ENCODE measurements around the gene KAT8. TPM values are rescaled to one million over a fixed set of nuclear protein-coding genes. Genes with fewer than 3 reads are reported as not detected.

KAT8 gene
- total RNA-seq: 37.2 and 39.0 TPM in 2 replicates

DNA sequence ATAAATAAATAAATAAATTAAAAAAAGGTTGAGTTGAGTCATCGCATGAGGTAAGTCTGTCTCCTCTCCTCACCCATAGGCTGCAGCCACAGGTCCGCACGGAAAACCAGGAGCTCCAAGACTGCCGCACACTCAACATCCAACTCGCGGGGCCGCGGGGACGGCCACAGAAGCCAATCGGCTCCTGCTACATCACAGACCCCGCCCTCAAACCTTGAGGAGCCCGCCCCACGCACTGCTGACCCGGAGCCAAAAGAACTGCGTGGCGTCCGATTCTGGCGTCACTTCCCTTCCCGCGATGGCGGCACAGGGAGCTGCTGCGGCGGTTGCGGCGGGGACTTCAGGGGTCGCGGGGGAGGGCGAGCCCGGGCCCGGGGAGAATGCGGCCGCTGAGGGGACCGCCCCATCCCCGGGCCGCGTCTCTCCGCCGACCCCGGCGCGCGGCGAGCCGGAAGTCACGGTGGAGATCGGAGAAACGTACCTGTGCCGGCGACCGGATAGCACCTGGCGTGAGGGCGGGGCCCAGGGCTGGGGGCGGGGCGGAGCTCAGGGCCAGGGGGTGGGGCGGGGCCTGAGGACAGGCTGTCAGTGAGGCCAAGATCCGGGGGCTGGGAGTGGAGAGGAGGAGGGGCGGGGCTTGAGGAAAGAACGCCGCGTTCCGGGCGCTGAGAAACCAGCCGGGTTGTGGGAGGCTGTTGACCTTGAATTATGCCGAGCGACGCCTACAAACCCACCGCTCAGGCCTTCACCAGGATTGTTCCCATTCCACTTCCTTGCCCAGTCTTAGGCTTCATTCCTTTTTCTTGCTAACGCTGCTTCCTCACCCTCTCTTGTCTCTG lies at the start of gene KAT8:
KAT8 (plus strand) TSS at position 281 of the 839 bp plus-strand sequence; CDS start at position 299, 18 bp downstream.

DNA sequence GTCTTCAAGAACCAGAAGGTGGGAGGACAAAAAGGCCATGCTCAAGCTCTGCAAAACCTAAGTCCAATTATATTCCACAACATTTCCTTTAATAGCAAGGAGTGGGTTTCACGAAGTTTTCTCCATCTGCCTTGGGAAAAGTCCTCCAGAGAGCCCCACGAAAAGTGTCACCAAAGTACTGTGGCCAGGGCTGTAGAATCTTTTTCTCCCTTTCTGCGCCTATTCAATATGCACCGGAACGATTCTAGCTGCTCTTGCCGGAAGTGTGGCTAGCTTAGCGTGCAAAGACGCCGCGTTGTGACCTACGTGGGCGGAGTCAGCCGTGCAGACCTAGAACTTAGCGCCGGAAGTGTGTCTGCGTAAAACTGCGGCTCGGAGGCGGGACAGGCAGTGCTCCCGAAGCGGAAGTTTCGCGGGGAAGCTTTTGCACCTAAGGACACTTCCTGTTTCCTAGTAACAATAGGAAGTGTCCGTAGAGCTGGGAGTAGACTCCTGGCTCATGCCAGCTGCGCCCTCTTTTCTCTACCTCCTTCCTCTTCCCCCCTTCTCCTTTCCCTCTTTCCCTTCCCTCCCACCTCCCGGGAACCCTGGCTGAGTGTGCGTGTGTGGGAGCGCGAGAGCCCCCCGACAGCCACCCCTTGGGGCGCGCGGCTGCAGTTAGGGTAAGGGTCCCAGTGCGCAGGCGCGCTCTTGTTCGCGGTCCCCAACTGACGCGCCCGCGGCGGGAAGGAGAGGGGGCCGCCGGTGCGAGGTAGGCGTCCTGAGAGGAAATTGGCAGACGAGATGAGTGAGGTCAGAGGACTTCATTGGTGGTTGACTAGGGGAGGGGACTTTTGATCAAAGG lies 43.3 kb upstream of the KAT8 start, which contains the start of the genes ZNF646 and ZNF668:
ZNF646 (plus strand) TSS at position 453 of the 844 bp plus-strand sequence. CDS start 1,903 bp downstream, outside the sequence.
ZNF668 (minus strand) TSS at position 271 of the 844 bp plus-strand sequence. CDS start 9,781 bp downstream, outside the sequence.

DNA sequence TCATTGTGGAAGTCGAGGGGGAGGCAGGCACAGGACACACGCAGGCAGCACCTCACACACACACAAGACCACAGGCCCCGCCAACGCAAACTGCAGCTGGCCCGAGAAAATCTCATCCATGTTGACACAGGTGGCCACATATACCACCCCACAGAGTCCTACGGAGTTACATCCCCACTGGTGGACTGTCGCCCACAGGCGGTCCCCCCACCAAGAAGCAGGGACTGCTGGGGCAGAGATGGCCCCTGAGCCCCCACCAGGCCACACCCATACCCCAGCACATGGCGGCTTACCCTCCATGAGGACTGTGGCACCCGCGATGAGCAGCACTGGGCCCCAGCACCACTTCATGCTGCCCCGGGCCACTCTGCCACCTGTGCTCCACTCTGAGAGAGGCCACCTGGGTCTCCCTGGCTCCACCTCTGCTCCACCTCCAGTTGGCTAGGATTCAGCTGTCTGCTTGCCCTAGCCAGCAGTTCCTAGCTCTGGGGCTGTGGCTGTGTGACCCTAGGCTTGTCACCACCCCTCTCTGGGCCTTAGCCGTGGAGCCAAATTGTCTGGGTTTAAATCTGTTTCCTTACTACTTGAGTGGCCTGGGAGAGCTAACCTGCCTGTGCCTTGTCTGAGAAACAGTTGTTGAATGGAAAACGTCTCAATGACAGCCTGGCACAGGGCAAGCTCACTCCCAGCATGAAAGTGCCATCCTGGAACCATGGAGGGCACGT lies 28.8 kb upstream of the KAT8 start, which contains the start of gene PRSS53:
PRSS53 (minus strand) TSS at position 485 of the 725 bp plus-strand sequence; CDS start at position 351, 134 bp downstream.

DNA sequence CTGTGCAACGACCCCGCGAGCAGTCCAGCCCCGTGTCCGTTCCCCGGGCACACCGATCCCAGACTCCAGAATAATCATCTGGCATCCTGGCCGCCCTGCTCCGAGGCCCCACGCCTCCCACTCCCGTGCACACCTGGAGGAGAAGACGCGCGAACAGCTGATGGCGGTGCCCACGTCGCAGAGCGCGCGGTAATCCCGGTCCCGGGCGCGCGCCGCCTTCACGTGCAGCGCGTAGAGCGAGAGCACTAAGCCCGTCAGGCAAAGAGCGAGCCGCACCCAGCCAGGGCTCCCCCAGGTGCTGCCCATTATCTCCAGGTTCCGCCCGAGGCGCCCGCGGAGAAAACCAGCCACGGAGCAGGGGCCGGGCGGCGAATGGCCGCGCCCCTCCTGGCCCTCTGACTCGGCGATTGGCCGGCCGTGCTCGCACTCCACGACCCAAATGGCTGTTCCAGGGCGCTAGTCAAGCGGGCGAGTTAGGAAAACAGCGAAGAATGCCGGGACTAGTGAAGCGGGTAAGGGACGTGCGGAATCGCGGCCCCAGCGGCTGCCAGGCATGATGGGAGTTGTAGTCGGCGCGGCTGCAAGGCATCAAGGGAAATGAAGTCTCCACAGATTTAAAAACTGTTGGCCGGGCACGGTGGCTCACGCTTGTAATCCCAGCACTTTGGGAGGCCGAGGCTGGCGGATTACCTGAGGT lies 22.9 kb upstream of the KAT8 start, which contains the start of gene VKORC1:
VKORC1 (minus strand) TSS at position 374 of the 697 bp plus-strand sequence; CDS start at position 306, 68 bp downstream.

DNA sequence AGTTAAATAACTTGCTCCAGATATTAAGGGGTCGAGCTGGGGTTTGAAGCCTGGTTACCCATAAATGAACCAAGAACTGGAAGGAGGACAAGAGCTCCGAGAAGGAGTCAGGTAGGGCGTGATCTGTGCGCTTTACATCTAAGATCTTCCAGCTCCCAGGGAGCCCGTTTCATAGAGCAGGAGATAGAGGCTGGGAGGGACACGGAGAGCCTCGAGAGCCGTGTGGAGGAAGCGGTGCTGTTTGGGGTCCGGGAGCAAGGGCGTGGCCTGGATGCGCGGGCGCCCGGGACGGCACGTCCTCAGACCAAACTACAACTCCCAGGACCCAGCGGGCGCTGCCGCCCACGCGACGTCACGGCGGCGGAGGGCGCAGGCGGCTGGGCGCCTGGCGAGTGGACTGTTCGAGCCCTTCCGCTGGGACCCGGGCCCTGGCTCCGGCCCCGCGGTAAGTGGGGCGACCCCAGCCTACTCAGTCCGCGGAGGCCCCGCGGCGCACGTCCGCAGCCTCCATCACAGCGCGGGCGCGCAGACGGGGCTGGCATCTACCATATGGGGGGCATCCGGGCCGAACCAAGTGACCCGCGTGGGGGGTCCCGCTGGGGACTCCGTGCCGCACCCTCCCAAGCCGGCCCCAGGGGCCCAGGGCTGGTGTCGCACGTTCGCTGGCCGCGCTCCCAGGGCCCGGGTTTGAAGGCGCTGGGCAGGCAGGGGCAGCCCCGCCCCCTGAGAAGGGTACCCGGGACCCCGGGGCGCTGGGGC lies 9.2 kb upstream of the KAT8 start, which contains the start of gene BCKDK:
BCKDK (plus strand) TSS at position 352 of the 759 bp plus-strand sequence. CDS start 838 bp downstream, outside the sequence.

DNA sequence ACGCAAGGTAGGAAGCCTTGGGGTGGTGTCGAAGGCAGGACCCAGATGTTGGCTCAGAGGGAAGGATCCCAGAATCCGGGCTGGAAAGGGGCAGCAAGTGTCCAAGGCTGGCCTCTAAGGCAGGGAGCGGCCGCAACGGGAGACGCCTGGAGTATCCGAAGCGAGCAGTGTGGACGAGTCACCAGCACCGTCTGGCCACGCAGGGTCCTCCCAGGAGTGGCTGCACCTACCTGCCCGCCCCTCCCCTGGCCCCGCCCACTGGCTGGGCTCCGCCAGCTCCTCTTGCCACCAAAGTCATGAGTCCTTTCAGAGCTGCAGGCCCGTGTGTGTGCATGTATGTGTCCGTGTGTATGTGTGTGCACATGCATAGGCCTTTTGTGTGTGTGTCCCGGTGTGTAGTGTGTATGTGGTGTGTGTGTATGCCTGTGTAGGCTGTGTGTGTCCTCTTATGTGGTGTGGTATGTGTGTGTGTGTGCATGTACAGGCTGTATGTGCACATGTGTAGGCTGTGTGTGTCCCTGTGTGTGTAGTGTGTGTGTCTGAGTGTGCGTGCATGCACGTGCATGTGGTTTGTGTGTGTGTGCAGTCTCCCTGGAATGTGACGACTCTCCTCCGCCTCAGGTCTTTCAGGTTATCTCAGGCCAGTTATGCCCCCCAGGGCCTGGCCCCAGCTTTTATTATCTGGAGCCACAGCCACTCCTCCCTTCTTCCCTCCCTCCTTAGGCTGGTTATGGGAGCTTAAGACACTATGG lies 18.2 kb downstream of the KAT8 start, which contains the start of gene PRSS8:
PRSS8 (minus strand) TSS at position 193 of the 752 bp plus-strand sequence. CDS start 229 bp downstream, outside the sequence.

DNA sequence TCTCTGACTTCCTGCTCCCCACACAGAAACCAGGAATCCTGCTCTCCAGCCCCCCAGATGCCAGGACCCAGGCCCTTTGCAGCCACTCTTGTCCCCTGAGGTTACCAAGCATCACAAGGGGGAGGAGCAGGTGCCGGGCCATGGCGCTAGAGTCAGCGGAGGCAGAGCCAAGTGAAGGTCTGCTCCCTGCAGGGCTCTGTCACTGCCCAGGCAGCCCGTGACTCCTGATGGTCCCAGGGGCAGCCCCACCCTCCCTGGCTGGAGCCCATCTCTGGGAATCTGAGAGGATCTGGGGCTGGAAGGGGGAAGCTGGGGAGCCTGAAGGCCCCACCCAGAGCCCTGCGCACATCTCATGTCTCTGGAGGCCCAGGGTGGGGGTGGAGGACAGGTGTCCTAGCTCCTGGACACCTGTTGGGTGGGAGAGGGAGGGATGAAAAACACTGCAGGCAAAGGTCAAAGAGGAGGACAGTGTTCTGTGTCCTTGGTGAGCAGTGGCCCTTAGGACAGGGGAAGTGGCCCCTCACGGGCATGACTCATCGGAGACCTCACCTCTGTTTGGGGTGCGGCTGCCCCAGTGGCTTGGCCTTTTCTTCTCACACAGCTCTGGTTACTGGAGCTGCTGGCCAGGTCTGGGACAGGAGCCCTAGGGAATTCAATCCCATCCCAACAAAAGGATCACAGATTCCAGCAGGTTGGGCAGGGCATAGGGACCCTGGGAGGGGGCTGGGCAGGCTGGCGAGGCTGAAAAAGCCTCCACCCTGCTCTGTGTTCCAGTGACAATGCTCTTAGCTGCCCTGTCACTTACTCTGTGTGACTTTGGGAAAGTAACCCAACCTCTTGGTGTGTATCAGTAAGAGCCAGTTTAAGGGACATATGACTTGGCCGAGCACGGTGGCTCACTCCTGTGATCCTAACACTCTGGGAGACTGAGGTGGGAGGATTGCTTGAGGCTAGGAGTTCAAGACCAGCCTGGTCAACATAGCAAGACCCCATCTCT lies 32.7 kb downstream of the KAT8 start, which contains the start of gene PRSS36:
PRSS36 (minus strand) TSS at position 173 of the 997 bp plus-strand sequence; CDS start at position 142, 31 bp downstream.

DNA sequence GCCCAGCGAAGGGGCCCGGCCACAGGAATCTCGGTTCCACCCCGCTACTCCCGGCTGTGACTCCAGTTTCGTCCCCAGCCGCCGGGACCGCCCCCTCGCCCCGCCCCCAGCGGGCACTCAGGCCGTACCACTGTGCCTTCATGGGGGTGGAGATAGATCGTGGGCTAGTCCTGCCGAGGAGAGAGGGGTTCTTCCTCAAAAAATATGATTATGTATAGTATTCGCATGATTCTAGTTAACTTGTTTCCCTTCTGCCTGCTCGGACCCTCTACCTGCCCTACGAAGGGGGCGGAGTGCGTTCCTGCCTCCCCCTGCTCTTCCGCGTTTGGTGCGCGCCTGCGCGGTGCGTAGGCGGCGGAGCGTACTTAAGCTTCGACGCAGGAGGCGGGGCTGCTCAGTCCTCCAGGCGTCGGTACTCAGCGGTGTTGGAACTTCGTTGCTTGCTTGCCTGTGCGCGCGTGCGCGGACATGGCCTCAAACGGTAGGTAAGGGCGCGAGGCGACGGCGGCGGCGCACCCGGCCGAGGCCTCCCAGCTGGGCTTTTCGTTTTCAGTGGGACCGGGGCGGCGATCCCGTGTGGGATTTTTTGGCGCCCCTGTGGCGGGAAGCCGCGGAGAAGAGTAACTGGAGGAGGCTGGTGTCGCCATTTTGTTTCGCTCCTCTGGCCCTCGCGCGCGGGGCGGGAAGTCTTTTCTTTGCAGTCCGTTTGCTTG lies 62.4 kb downstream of the KAT8 start, which contains the start of gene FUS:
FUS (plus strand) TSS at position 393 of the 713 bp plus-strand sequence; CDS start at position 469, 76 bp downstream.

Other genes with a start within 250 kb of the KAT8 start
- gene BCL7C, start 223.6 kb upstream of the KAT8 start, total RNA-seq: 40.5 and 50.5 TPM in 2 replicates
- gene CTF1, start 221.1 kb upstream of the KAT8 start, total RNA-seq: 3.3 and 6.1 TPM in 2 replicates
- 21.1 and 28.4 TPM in 2 replicates for gene FBXL19, start 194.1 kb upstream of the KAT8 start, total RNA-seq
- gene ORAI3, start 168.6 kb upstream of the KAT8 start, total RNA-seq: 59.5 and 97.1 TPM in 2 replicates
- gene SETD1A, start 159.9 kb upstream of the KAT8 start, total RNA-seq: 3.8 and 7.1 TPM in 2 replicates
- gene HSD3B7, start 132.5 kb upstream of the KAT8 start, total RNA-seq: 49.7 and 76.7 TPM in 2 replicates
- gene STX1B, start 107.0 kb upstream of the KAT8 start, total RNA-seq: 2.6 and 3.6 TPM in 2 replicates
- 27.5 and 32.3 TPM in 2 replicates for gene STX4, start 84.1 kb upstream of the KAT8 start, total RNA-seq
- gene ZNF668, start 43.4 kb upstream of the KAT8 start, total RNA-seq: 11.1 and 12.7 TPM in 2 replicates
- gene ZNF646, start 43.2 kb upstream of the KAT8 start, total RNA-seq: 13.5 and 22.7 TPM in 2 replicates
- gene PRSS53, start 28.7 kb upstream of the KAT8 start, total RNA-seq: 2.5 and 2.8 TPM in 2 replicates
- 128 and 152 TPM in 2 replicates for gene VKORC1, start 22.9 kb upstream of the KAT8 start, total RNA-seq
- 26.5 and 39.5 TPM in 2 replicates for gene BCKDK, start 9.3 kb upstream of the KAT8 start, total RNA-seq
- not detected in 2 replicates for gene PRSS8, start 18.1 kb downstream of the KAT8 start, total RNA-seq
- 0.17 and 0.29 TPM in 2 replicates for gene PRSS36, start 32.4 kb downstream of the KAT8 start, total RNA-seq
- 43.7 and 107 TPM in 2 replicates for gene FUS, start 62.5 kb downstream of the KAT8 start, total RNA-seq
- gene PYCARD, start 85.1 kb downstream of the KAT8 start, total RNA-seq: 120 and 136 TPM in 2 replicates
- not detected in 2 replicates for gene TRIM72, start 96.5 kb downstream of the KAT8 start, total RNA-seq
- gene PYDC1, start 99.5 kb downstream of the KAT8 start, total RNA-seq: not detected in 2 replicates
- not detected in 2 replicates for gene ITGAM, start 142.3 kb downstream of the KAT8 start, total RNA-seq
- 0.15 and 0.17 TPM in 2 replicates for gene ITGAX, start 237.5 kb downstream of the KAT8 start, total RNA-seq